Activated CD8-positive, alpha-beta T cell treated with anti-CD3 and anti-CD28 coated beads, Interleukin-2, amount 10 ng/mL, durations not matched to agents 7 days and 5 days (primary cell): ENCODE results near the gene IL1RL2. TPM values are rescaled to one million over a fixed set of nuclear protein-coding genes. Genes with fewer than 3 reads are reported as not detected.

ENCODE experiments used
- total RNA-seq, 2 experiments: library from RNA; stranded (reverse); gene quantifications; one replicate each; pipeline ENCODE4 v1.2.3, GENCODE V29; 2021

The IL1RL2 gene
- total RNA-seq, 2 experiments from 2014 or later = not detected

Other genes starting within 250 kb of the IL1RL2 start
- not detected for gene IL1R2, start 195.1 kb upstream of the IL1RL2 start, total RNA-seq
- not detected for gene IL1R1, start 44.3 kb upstream of the IL1RL2 start, total RNA-seq
- gene IL1RL1, start 124.5 kb downstream of the IL1RL2 start, total RNA-seq = under 1 TPM; 0.13 to 0.21 TPM
- gene IL18R1, start 168.8 kb downstream of the IL1RL2 start, total RNA-seq = 10 to 100 TPM; 50.2 to 53.1 TPM
- gene IL18RAP, start 236.1 kb downstream of the IL1RL2 start, total RNA-seq = 10 to 100 TPM; 22.7 to 25.2 TPM